Parathyroid adenoma (tissue), 2 donors: ENCODE results near the gene RPS6KA6.

Source experiments
- H2AFZ ChIP-seq: fragments of 300-600 bp; sonication (generic); one replicate; pipeline ENCODE4 v1.7.0; 2017; ENCODE audit warnings: antibody characterized with exemption, mild to moderate bottlenecking
- H3K27ac ChIP-seq: fragments of 300-600 bp; sonication (generic); one replicate; pipeline ENCODE4 v1.7.0; 2017
- H3K27me3 ChIP-seq: fragments of 300-600 bp; sonication (generic); one replicate; pipeline ENCODE4 v1.7.0; 2017; ENCODE audit warnings: low read length; ENCODE audit not compliant: control insufficient read depth, insufficient read depth
- H3K36me3 ChIP-seq: fragments of 300-600 bp; sonication (generic); one replicate; pipeline ENCODE4 v1.7.0; 2017; ENCODE audit warnings: low read length; ENCODE audit not compliant: control insufficient read depth, insufficient read depth
- H3K4me1 ChIP-seq: fragments of 300-600 bp; sonication (generic); one replicate; pipeline ENCODE4 v1.7.0; 2017; ENCODE audit warnings: control low read depth
- H3K4me2 ChIP-seq: fragments of 300-600 bp; sonication (generic); one replicate; pipeline ENCODE4 v1.7.0; 2017; ENCODE audit warnings: low read length
- H3K4me3 ChIP-seq: fragments of 300-600 bp; sonication (generic); one replicate; pipeline ENCODE4 v1.7.0; 2017; ENCODE audit warnings: low read depth, low read length
- H3K79me2 ChIP-seq: fragments of 300-600 bp; sonication (generic); one replicate; pipeline ENCODE4 v1.7.0; 2017; ENCODE audit warnings: control low read depth
- H3K9ac ChIP-seq: fragments of 300-600 bp; sonication (generic); one replicate; pipeline ENCODE4 v1.7.0; 2017; ENCODE audit warnings: mild to moderate bottlenecking
- H3K9me3 ChIP-seq: fragments of 300-600 bp; sonication (generic); one replicate; pipeline ENCODE4 v1.7.0; 2017; ENCODE audit warnings: low read length; ENCODE audit not compliant: control insufficient read depth
- CTCF ChIP-seq: fragments of 300-600 bp; sonication (generic); IDR thresholded peaks from one replicate; pipeline ENCODE4 v1.7.0; 2017; ENCODE audit warnings: antibody characterized with exemption, mild to moderate bottlenecking
- donor health status: primary hyperparathyroidism.

Gene RPS6KA6

GRCh38 chrX:84161641-84162040 lies 26.4 kb downstream of the RPS6KA6 start:
- Histone ChIP-seq H3K36me3 (no peaks in the 10 kb centered on the region), H3K27ac (no peak overlapping the region), H3K4me1 (no peaks in the 10 kb centered on the region), H3K9ac (no peak overlapping the region), H3K79me2 (no peaks in the 10 kb centered on the region), H3K4me3 (no peak overlapping the region), H3K9me3 (no peaks in the 10 kb centered on the region), H2AFZ (no peak overlapping the region), H3K4me2 (no peak overlapping the region), H3K27me3 (no peaks in the 10 kb centered on the region)
- no peak for TF ChIP-seq CTCF

- Histone ChIP-seq H3K27ac (no peak overlapping the region), H3K4me3 (no peak overlapping the region), H3K9me3 (no peaks in the 10 kb centered on the region), H3K79me2 (no peaks in the 10 kb centered on the region), H3K4me2 (no peak overlapping the region), H3K36me3 (no peaks in the 10 kb centered on the region), H3K27me3 (no peaks in the 10 kb centered on the region), H3K4me1 (no peaks in the 10 kb centered on the region), H2AFZ (no peak overlapping the region), H3K9ac (no peak overlapping the region)
- TF ChIP-seq CTCF = no peak
Observed at GRCh38 chrX:84160736-84161135, 27.3 kb downstream of the RPS6KA6 start.

- Histone ChIP-seq H3K9ac (no peak overlapping the region), H3K27me3 (no peaks in the 10 kb centered on the region), H3K4me2 (no peak overlapping the region), H3K4me3 (no peak overlapping the region), H3K79me2 (no peaks in the 10 kb centered on the region), H3K27ac (no peak overlapping the region), H3K36me3 (no peaks in the 10 kb centered on the region), H2AFZ (no peak overlapping the region), H3K9me3 (no peaks in the 10 kb centered on the region), H3K4me1 (no peaks in the 10 kb centered on the region)
- no peak for TF ChIP-seq CTCF
Observed at GRCh38 chrX:84156821-84157220, 31.2 kb downstream of the RPS6KA6 start.

GRCh38 chrX:84155938-84156337 lies 32.1 kb downstream of the RPS6KA6 start:
- no peaks in the 10 kb centered on the region for H3K9me3 ChIP-seq
- no peak overlapping the region for H2AFZ ChIP-seq
- no peak overlapping the region for H3K9ac ChIP-seq
- H3K4me3 ChIP-seq = no peak overlapping the region
- H3K36me3 ChIP-seq = no peaks in the 10 kb centered on the region
- no peak overlapping the region for H3K4me2 ChIP-seq
- no peak for TF ChIP-seq CTCF
- no peaks in the 10 kb centered on the region for H3K79me2 ChIP-seq
- H3K27me3 ChIP-seq = no peaks in the 10 kb centered on the region
- H3K4me1 ChIP-seq = no peaks in the 10 kb centered on the region
- no peak overlapping the region for H3K27ac ChIP-seq

GRCh38 chrX:84153538-84153937 lies 34.5 kb downstream of the RPS6KA6 start:
- H3K79me2 ChIP-seq = no peaks in the 10 kb centered on the region
- H2AFZ ChIP-seq = no peak overlapping the region
- H3K4me1 ChIP-seq = no peaks in the 10 kb centered on the region
- H3K36me3 ChIP-seq = no peaks in the 10 kb centered on the region
- H3K4me2 ChIP-seq = no peak overlapping the region
- no peaks in the 10 kb centered on the region for H3K9me3 ChIP-seq
- H3K4me3 ChIP-seq = no peak overlapping the region
- no peak overlapping the region for H3K27ac ChIP-seq
- H3K27me3 ChIP-seq = no peaks in the 10 kb centered on the region
- H3K9ac ChIP-seq = no peak overlapping the region
- no peak for TF ChIP-seq CTCF
